Measurements from ENCODE around the gene WASF2. TPM values are rescaled to one million over a fixed set of nuclear protein-coding genes. Genes with fewer than 3 reads are reported as not detected.

WASF2 gene
- total RNA-seq, 1 experiment from 2014 or later: 68.6 TPM

DNA sequence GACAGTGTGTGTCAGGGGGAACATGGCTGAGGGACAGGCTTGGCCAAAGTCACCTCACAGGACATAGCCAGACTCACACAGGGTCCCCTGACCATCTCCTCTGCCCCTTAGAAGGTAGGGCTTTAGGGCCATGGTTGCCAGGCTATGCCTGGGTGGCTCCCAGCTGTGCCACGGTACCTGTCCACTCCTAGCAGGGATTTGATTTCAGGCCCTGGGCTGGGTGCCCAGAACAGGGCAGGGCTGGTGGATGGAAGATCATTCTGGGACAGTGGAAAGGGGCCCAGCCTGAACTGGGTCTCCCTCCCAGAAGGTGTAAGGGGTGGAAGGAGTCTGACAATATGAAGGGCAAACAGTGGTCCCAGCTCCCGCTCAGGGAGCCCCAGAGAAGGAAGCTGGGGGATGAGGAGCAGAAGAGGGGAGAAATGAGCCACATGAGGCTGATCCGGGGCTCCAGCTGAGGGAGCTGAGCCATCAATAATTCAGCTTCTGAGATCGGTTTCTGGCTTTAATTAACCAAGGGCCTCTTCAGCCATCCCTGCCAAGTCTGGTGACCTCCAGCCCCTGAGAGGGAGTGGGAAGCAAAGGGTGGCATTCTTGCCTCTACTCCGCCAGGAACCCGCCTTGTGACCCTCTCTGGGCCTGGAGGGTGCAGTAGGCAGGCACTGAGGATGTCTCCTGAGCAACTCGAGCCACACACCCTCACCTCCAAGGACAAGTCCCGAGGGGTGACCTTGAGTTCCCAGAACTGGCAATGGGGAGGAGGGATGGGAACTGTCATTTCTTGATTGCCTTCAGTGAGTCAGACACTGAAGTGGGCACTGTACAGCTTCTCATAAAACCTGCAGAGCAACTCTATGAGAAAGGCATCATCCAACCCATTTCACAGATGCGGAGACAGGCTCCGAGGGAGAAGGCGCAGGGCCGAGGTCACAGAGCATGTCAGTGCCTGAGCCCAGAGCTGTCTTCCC lies 108.9 kb downstream of the WASF2 start:
- H3K36me3 Mint-ChIP-seq (ENCODE audit: insufficient read depth, unreplicated experiment): no peaks in the 10 kb centered on the region
- Histone ChIP-seq H3K27me3 (replicated peaks; ENCODE audit: control insufficient read depth, insufficient read depth, low read length) (no peaks in the 10 kb centered on the region), H3K4me3 (ENCODE audit: low read depth, low read length) (no peak overlapping the region), H3K9me3 (no peaks in the 10 kb centered on the region), H3K36me3 (ENCODE audit: control insufficient read depth, insufficient read depth, low read length) (no peaks in the 10 kb centered on the region), H3K4me1 (no peaks in the 10 kb centered on the region)
- no peak overlapping the region for H3K4me3 Mint-ChIP-seq (ENCODE audit: unreplicated experiment)
- H3K4me1 Mint-ChIP-seq (ENCODE audit: low read depth, unreplicated experiment): no peaks in the 10 kb centered on the region
- ChIA-PET CTCF (interaction anchor here (0.6 to 1.1 kb wide), 2 partner anchors 14 to 85 kb away, joined by 3 read pairs; no protein-coding TSS in a partner anchor), POLR2A (no interaction called here)
- H3K9me3 Mint-ChIP-seq (ENCODE audit: unreplicated experiment): no peaks in the 10 kb centered on the region
- intact Hi-C loops (cut with micrococcal nuclease; ENCODE audit: unreplicated experiment): no loop called here
- TF ChIP-seq, protein P1, sequence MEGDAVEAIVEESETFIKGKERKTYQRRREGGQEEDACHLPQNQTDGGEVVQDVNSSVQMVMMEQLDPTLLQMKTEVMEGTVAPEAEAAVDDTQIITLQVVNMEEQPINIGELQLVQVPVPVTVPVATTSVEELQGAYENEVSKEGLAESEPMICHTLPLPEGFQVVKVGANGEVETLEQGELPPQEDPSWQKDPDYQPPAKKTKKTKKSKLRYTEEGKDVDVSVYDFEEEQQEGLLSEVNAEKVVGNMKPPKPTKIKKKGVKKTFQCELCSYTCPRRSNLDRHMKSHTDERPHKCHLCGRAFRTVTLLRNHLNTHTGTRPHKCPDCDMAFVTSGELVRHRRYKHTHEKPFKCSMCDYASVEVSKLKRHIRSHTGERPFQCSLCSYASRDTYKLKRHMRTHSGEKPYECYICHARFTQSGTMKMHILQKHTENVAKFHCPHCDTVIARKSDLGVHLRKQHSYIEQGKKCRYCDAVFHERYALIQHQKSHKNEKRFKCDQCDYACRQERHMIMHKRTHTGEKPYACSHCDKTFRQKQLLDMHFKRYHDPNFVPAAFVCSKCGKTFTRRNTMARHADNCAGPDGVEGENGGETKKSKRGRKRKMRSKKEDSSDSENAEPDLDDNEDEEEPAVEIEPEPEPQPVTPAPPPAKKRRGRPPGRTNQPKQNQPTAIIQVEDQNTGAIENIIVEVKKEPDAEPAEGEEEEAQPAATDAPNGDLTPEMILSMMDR (IDR thresholded peaks at IDR 0.05; ENCODE audit: insufficient read depth in 1 of 2, low read depth in 1 of 2, low read length in 1 of 2, severe bottlenecking in 1 of 2, unreplicated experiment in 1 of 2): no peak
- DNase-seq: no peak
- peak overlapping the region; percentile 7 for H3K27ac Mint-ChIP-seq (ENCODE audit: unreplicated experiment)
- no peaks in the 10 kb centered on the region for H3K27me3 Mint-ChIP-seq (ENCODE audit: insufficient read depth, unreplicated experiment)
- BruUV-seq (replicated peaks): no TSS peak

DNA sequence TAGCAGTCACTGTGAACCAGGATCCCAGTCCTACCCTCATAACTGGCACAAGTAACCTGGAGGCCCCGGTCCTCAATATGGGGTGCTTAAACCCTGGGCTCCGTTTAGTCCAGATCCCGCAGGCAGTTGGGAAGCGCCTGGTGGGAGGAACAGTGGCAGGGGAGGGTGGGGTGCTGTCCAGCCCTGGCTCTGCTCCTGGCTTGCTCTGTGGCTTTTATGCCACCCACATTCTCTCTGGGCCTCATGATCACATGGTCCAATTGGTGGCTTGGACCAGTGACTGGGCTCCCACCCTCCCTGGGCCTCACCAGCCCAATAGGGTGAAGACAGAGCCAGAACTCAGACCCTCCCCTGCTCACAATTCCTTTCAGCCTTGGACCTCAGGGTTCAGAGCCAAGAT lies 109.7 kb downstream of the WASF2 start:
- Mint-ChIP-seq H3K9me3 (ENCODE audit: unreplicated experiment) (no peaks in the 10 kb centered on the region), H3K4me3 (ENCODE audit: unreplicated experiment) (no peak overlapping the region), H3K27ac (ENCODE audit: unreplicated experiment) (no peak overlapping the region), H3K36me3 (ENCODE audit: insufficient read depth, unreplicated experiment) (no peaks in the 10 kb centered on the region), H3K27me3 (ENCODE audit: insufficient read depth, unreplicated experiment) (no peaks in the 10 kb centered on the region), H3K4me1 (ENCODE audit: low read depth, unreplicated experiment) (no peaks in the 10 kb centered on the region)
- intact Hi-C loops (cut with micrococcal nuclease; ENCODE audit: unreplicated experiment): no loop called here
- DNase-seq: no peak
- Histone ChIP-seq H3K36me3 (ENCODE audit: control insufficient read depth, insufficient read depth, low read length) (no peaks in the 10 kb centered on the region), H3K9me3 (no peaks in the 10 kb centered on the region), H3K4me1 (no peaks in the 10 kb centered on the region), H3K27me3 (replicated peaks; ENCODE audit: control insufficient read depth, insufficient read depth, low read length) (no peaks in the 10 kb centered on the region), H3K4me3 (ENCODE audit: low read depth, low read length) (no peak overlapping the region)
- TF ChIP-seq, protein P1 (IDR thresholded peaks at IDR 0.05; ENCODE audit: insufficient read depth in 1 of 2, low read depth in 1 of 2, low read length in 1 of 2, severe bottlenecking in 1 of 2, unreplicated experiment in 1 of 2): no peak
- BruUV-seq (replicated peaks): no TSS peak
- POLR2A ChIA-PET: no interaction called here
- CTCF ChIA-PET: interaction anchor here (0.6 kb wide), 1 partner anchor 15 kb away, joined by 4 read pairs; no protein-coding TSS in a partner anchor

GRCh38 chr1:27379564-27380122 lies 110.3 kb downstream of the WASF2 start:
- H3K27me3 ChIP-seq (replicated peaks; ENCODE audit: control insufficient read depth, insufficient read depth, low read length): no peaks in the 10 kb centered on the region
- ChIA-PET CTCF (interaction anchor here (0.6 kb wide), 1 partner anchor 14 kb away, joined by 4 read pairs; no protein-coding TSS in a partner anchor), POLR2A (no interaction called here)
- no TSS peak for BruUV-seq (replicated peaks)
- no peak overlapping the region for H3K4me3 Mint-ChIP-seq (ENCODE audit: unreplicated experiment)
- no peaks in the 10 kb centered on the region for H3K4me1 Mint-ChIP-seq (ENCODE audit: low read depth, unreplicated experiment)
- no peaks in the 10 kb centered on the region for H3K9me3 Mint-ChIP-seq (ENCODE audit: unreplicated experiment)
- H3K4me1 ChIP-seq: no peaks in the 10 kb centered on the region
- H3K36me3 ChIP-seq (ENCODE audit: control insufficient read depth, insufficient read depth, low read length): no peaks in the 10 kb centered on the region
- H3K27me3 Mint-ChIP-seq (ENCODE audit: insufficient read depth, unreplicated experiment): no peaks in the 10 kb centered on the region
- H3K36me3 Mint-ChIP-seq (ENCODE audit: insufficient read depth, unreplicated experiment): no peaks in the 10 kb centered on the region
- H3K4me3 ChIP-seq (ENCODE audit: low read depth, low read length): no peak overlapping the region
- TF ChIP-seq, protein P1 (IDR thresholded peaks at IDR 0.05; ENCODE audit: insufficient read depth in 1 of 2, low read depth in 1 of 2, low read length in 1 of 2, severe bottlenecking in 1 of 2, unreplicated experiment in 1 of 2): no peak
- no peak overlapping the region for H3K27ac Mint-ChIP-seq (ENCODE audit: unreplicated experiment)
- DNase-seq: no peak
- H3K9me3 ChIP-seq: no peaks in the 10 kb centered on the region
- intact Hi-C loops (cut with micrococcal nuclease; ENCODE audit: unreplicated experiment): no loop called here
